RWPE1 (cell line): ENCODE data around the gene SMIM5.
A peak's percentile ranks its signal among the peaks of the same experiment; 100 is the strongest.

ENCODE experiments used
- CTCF ChIA-PET: fragments of 350-600 bp; sonication (Branson Sonifier 250); formaldehyde crosslinking; extraction: SDS; loops from one replicate; lab custom pipeline; 2021; lab: Yijun Ruan, JAX
- POLR2A ChIA-PET: fragments of 400-600 bp; formaldehyde crosslinking; extraction: SDS; loops from one replicate; lab custom pipeline; 2020; ENCODE audit warnings: antibody characterized with exemption; ENCODE audit not compliant: low non-redundant PET; lab: Yijun Ruan, JAX
- DNase-seq: peaks from one replicate; pipeline ENCODE4 v3.0.0; 2012; ENCODE audit warnings: low spot score
- H3K27ac ChIP-seq: fragments of 450-650 bp; 2 replicates; pipeline ENCODE4 v1.5.1; 2017
- TF ChIP-seq, protein P1 (sequence below): fragments of 450-650 bp; conservative IDR thresholded peaks from 2 replicates; pipeline ENCODE4 v1.5.1; 2017; ENCODE audit warnings: low read depth, mild to moderate bottlenecking

Gene SMIM5

DNA sequence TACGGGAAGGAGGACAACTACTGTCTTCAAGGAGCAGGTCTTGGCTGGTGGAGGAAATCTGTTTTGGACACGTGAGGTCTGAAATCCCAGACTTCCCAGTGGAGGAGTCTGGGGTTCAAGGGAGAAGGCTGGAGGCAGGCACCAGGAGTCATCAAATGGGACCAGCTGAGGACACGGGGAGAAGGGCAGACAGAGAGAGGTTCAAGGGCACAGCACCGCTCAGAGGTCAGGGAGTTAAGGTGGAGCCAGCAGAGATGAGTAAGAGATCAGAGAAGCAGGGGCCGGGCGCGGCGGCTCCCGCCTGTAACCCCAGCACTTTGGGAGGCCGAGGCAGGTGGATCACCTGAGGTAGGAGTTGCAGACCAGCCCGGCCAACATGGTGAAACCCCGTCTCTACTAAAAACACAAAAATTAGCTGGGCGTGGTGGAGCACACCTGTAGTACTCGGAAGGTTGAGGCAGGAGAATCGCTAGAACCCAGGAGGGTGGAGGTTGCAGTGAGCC lies 10.4 kb upstream of the SMIM5 start:
- ChIA-PET CTCF (interaction anchor here (1.1 to 3.7 kb wide), 2 partner anchors 11 to 22 kb away, joined by 3 to 50 read pairs; partner anchors contain the start of gene SMIM5), POLR2A (no interaction called here)
- TF ChIP-seq, protein P1, sequence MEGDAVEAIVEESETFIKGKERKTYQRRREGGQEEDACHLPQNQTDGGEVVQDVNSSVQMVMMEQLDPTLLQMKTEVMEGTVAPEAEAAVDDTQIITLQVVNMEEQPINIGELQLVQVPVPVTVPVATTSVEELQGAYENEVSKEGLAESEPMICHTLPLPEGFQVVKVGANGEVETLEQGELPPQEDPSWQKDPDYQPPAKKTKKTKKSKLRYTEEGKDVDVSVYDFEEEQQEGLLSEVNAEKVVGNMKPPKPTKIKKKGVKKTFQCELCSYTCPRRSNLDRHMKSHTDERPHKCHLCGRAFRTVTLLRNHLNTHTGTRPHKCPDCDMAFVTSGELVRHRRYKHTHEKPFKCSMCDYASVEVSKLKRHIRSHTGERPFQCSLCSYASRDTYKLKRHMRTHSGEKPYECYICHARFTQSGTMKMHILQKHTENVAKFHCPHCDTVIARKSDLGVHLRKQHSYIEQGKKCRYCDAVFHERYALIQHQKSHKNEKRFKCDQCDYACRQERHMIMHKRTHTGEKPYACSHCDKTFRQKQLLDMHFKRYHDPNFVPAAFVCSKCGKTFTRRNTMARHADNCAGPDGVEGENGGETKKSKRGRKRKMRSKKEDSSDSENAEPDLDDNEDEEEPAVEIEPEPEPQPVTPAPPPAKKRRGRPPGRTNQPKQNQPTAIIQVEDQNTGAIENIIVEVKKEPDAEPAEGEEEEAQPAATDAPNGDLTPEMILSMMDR, result no peak
- DNase-seq, result no peak
- H3K27ac ChIP-seq, result no peak overlapping the region

DNA sequence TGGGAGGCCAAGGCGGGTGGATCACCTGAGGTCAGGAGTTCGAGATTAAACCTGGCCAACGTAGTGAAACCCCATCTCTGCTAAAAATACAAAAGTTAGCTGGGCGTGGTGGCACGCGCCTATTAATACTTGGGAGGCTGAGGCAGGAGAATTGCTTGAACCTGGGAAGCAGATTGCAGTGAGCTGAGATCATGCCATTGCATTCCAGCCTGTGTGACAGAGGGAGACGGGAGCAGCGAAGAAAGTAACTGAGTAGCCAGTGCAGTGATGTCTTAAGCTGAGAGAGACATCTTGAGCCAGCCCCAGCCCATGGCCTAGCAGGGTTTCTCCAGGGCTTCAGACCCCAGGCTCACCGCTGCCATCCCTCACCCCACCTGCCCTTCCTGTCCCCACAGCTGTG lies 9.8 kb upstream of the SMIM5 start:
- TF ChIP-seq, protein P1, result no peak
- no peak for DNase-seq
- ChIA-PET CTCF (interaction anchor here (1.1 to 3.7 kb wide), 2 partner anchors 10 to 22 kb away, joined by 3 to 50 read pairs; partner anchors contain the start of gene SMIM5), POLR2A (no interaction called here)
- 0 out of 2 replicates have a peak overlapping the region, but pooled peaks have one; percentile 9 for H3K27ac ChIP-seq

DNA sequence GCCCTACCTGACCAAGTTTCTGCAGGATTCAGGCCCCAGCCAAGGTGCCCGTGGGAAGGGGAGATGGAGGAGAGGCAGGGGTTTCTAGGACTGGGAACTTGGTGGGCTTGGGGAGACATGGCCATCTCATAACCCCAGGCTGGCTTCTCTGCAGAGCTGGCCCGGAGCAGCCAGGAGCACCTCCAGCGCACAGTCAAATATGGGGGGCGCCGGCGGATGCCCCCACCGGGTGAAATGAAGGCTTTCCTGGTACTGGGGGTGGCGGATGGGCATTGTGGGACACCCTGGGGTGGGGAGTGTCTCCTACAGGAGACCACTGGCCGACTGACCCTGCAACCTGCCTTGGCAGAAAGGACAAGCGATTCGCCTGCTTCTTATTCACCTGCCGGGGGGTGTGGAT lies 9.2 kb upstream of the SMIM5 start:
- ChIA-PET CTCF (interaction anchor here (3.7 kb wide), 1 partner anchor 9 kb away, joined by 50 read pairs; the partner anchor contains the start of gene SMIM5), POLR2A (no interaction called here)
- peak overlapping the region; percentile 9; the same call in 1 of the 2 replicates for H3K27ac ChIP-seq
- TF ChIP-seq, protein P1, result no peak
- no peak for DNase-seq

DNA sequence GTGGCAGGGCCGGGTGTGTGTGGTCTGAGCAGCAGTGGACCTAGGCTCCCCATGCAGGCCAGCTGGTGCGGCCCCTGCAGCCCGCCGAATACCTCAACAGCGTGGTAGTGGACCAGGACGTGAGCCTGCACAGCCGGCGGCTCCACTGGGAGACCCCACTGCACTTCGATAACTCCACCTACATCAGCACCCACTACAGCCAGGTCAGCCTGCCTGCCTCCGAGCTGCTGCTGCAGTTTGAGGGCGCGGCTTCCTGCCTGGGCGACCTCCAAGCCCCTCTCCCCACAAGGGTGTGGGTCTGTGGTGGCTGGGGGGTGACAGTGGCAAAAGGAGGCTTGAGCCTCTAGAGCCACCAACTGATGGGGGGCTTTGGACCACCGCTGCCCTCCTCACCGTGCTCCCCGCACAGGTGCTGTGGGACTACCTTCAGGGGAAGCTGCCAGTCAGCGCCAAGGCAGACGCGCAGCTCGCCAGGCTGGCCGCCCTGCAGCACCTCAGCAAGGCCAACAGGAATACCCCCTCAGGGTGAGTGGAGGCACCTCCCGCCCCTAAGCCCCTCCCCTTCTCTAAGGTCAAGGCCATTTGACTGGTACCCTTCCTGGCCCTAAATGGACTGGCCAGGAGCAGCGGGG lies 8.4 kb upstream of the SMIM5 start:
- DNase-seq, result no peak
- TF ChIP-seq, protein P1, result no peak
- ChIA-PET POLR2A (no interaction called here), CTCF (interaction anchor here (0.5 to 3.7 kb wide), 10 partner anchors 8 to 304 kb away, joined by 3 to 50 read pairs (median 4); partner anchors contain the start of genes RECQL5, SAP30BP and SMIM5)
- peak overlapping the region; percentile 9; the same call in 1 of the 2 replicates for H3K27ac ChIP-seq

DNA sequence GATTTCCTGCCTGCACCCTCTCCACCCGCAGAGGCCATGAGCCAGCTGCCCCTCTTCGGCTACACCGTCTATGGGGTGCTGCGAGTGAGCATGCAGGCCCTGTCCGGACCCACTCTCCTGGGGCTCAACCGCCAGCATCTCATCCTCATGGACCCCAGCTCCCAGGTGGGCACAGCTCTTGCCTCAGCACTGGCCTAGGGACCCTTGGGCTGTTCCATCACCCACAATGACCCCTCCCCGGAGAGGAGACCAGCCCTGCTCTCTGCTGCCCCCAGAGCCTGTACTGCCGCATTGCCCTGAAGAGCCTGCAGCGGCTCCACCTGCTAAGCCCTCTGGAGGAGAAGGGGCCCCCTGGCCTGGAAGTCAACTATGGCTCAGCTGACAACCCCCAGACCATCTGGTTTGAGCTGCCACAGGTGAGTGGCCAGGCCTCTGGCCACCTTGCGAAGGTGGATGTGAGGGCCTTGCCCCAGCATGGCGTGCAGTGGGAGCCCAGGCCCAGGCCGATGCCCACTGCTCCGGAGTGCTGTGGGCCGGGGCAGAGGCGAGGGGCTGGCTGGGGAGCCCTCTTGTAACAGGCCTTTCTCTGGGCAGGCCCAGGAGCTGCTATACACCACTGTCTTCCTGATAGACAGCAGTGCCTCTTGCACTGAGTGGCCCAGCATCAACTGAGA lies 7.3 kb upstream of the SMIM5 start:
- ChIA-PET POLR2A (no interaction called here), CTCF (interaction anchor here (0.5 to 3.7 kb wide), 12 partner anchors 8 to 354 kb away, joined by 3 to 50 read pairs (median 4); partner anchors contain the start of gene SMIM5)
- H3K27ac ChIP-seq, result peak overlapping the region; percentile 34
- TF ChIP-seq, protein P1, result peak; percentile 80
- peak; percentile 32 for DNase-seq

DNA sequence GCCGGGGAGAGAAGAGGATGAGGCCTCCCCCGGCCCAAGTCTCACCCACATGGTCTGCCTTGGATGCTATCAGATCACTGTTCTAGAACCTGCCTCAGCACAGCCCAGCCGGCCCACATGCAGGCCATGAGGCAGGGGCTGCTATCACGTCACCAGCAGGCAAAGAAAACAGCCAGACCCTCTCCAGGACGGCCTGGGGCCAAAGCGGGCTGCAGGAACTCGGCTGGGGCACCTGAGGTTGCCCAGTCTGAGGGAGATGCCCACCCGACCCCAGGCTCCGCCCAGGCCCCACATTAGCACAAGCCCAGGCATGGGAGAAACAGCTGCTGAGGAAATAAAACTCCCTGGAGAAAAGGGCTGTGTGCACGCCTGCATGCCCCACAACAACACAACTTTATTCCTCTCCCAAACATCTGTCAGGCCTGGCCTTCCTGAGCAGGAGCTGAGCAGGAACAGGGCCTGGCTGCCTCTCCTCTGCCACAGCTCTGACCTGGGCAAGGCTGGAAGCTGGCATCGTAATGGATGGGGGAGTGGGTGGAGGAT lies 6.7 kb upstream of the SMIM5 start:
- TF ChIP-seq, protein P1, result no peak
- no peak for DNase-seq
- H3K27ac ChIP-seq, result peak overlapping the region; percentile 34
- POLR2A ChIA-PET, result no interaction called here
- CTCF ChIA-PET, result interaction anchor here (1.0 kb wide), 1 partner anchor 13 kb away, joined by 3 read pairs; no protein-coding TSS in a partner anchor
